Mesenchymal stem cell (in vitro differentiated cells and primary cell): ENCODE data around the gene THAP12.

Source experiments
- DNase-seq: peaks from one replicate; pipeline ENCODE4 v3.0.0-alpha.2; 2013
- H2AFZ ChIP-seq: one replicate; pipeline ENCODE4 v1.6.1; 2013; ENCODE audit warnings: low read depth, mild to moderate bottlenecking, control low read depth, inconsistent platforms, low read length, moderate library complexity
- H2AK5ac ChIP-seq: 2 replicates; pipeline ENCODE4 v1.6.1; 2013; ENCODE audit warnings: low read length, moderate library complexity, mild to moderate bottlenecking, inconsistent platforms; ENCODE audit not compliant: severe bottlenecking
- H2BK120ac ChIP-seq: one replicate; pipeline ENCODE4 v1.6.1; 2013; ENCODE audit warnings: low read depth, mild to moderate bottlenecking, inconsistent platforms, low read length, moderate library complexity
- H2BK12ac ChIP-seq, 2 experiments: one replicate each; pipeline ENCODE4 v1.6.1; 2013; ENCODE audit warnings: inconsistent platforms in 2 of 2, low read length in 2 of 2, mild to moderate bottlenecking in 2 of 2, moderate library complexity in 2 of 2, control low read depth in 1 of 2
- H2BK15ac ChIP-seq: one replicate; pipeline ENCODE4 v1.6.1; 2013; ENCODE audit warnings: mild to moderate bottlenecking, low read depth, inconsistent platforms; ENCODE audit not compliant: poor library complexity, severe bottlenecking
- H2BK5ac ChIP-seq: 2 replicates; pipeline ENCODE4 v1.6.1; 2013; ENCODE audit warnings: low read depth, mild to moderate bottlenecking, low read length, control low read depth, inconsistent platforms; ENCODE audit not compliant: poor library complexity, severe bottlenecking
- H3K14ac ChIP-seq, 2 experiments: one replicate each; pipeline ENCODE4 v1.6.1; 2013; ENCODE audit warnings: inconsistent platforms in 2 of 2, low read length in 2 of 2, control low read depth in 1 of 2, mild to moderate bottlenecking in 1 of 2, moderate library complexity in 1 of 2
- H3K18ac ChIP-seq, 2 experiments: one replicate each; pipeline ENCODE4 v1.6.1; 2013; ENCODE audit warnings: inconsistent platforms in 2 of 2, low read length in 2 of 2, control low read depth in 1 of 2, low read depth in 1 of 2, mild to moderate bottlenecking in 1 of 2
- H3K23ac ChIP-seq, 2 experiments: one replicate each; pipeline ENCODE4 v1.6.1; 2013; ENCODE audit warnings: inconsistent platforms in 2 of 2, low read length in 2 of 2, mild to moderate bottlenecking in 2 of 2, moderate library complexity in 2 of 2, control low read depth in 1 of 2
- H3K27ac ChIP-seq: 2 replicates; pipeline ENCODE4 v1.5.1; 2013; ENCODE audit warnings: mild to moderate bottlenecking, moderate library complexity, low read length, control low read depth, inconsistent platforms; ENCODE audit not compliant: poor library complexity, severe bottlenecking
- H3K27me3 ChIP-seq, 2 experiments: 2 replicates each; pipeline versions ENCODE4 v1.6.1 to v1.7.0; 2013; ENCODE audit warnings: low read length in 2 of 2, mild to moderate bottlenecking in 2 of 2, moderate library complexity in 2 of 2, control low read depth in 1 of 2, inconsistent platforms in 1 of 2; ENCODE audit not compliant: control insufficient read depth in 1 of 2, insufficient read depth in 1 of 2
- H3K36me3 ChIP-seq, 2 experiments: 2 replicates each; pipeline versions ENCODE4 v1.6.1 to v1.7.0; 2013; ENCODE audit warnings: low read length in 2 of 2, control low read depth in 1 of 2, inconsistent platforms in 1 of 2, low read depth in 1 of 2, mild to moderate bottlenecking in 1 of 2; ENCODE audit not compliant: insufficient read depth in 2 of 2, control insufficient read depth in 1 of 2
- H3K4ac ChIP-seq, 2 experiments: one replicate each; pipeline ENCODE4 v1.6.1; 2013; ENCODE audit warnings: inconsistent platforms in 2 of 2, low read length in 2 of 2, mild to moderate bottlenecking in 2 of 2, moderate library complexity in 2 of 2, control low read depth in 1 of 2, low read depth in 1 of 2
- H3K4me1 ChIP-seq: 2 replicates; pipeline ENCODE4 v1.6.1; 2013; ENCODE audit warnings: low read depth, low read length, control low read depth; ENCODE audit not compliant: control insufficient read depth, insufficient read depth
- H3K4me2 ChIP-seq: 2 replicates; pipeline ENCODE4 v1.6.1; 2013; ENCODE audit warnings: low read length, mild to moderate bottlenecking, inconsistent platforms; ENCODE audit not compliant: poor library complexity, severe bottlenecking
- H3K4me3 ChIP-seq, 2 experiments: 2 replicates each; pipeline versions ENCODE4 v1.5.1 to v1.7.0; 2013; ENCODE audit warnings: low read length in 2 of 2, mild to moderate bottlenecking in 2 of 2, control low read depth in 1 of 2, low read depth in 1 of 2; ENCODE audit not compliant: insufficient read depth in 1 of 2
- H3K79me1 ChIP-seq: replicated peaks from 2 replicates; pipeline ENCODE4 v1.6.1; 2013; ENCODE audit warnings: mild to moderate bottlenecking, control low read depth, low read length, inconsistent platforms; ENCODE audit not compliant: poor library complexity, severe bottlenecking
- H3K9ac ChIP-seq: 2 replicates; pipeline ENCODE4 v1.7.0; 2013; ENCODE audit warnings: mild to moderate bottlenecking, low read length, moderate library complexity
- H3K9me3 ChIP-seq: 2 replicates; pipeline ENCODE4 v1.7.0; 2013; ENCODE audit warnings: mild to moderate bottlenecking, low read length; ENCODE audit not compliant: control insufficient read depth
- H4K8ac ChIP-seq: one replicate; pipeline ENCODE4 v1.6.1; 2013; ENCODE audit warnings: inconsistent platforms, mild to moderate bottlenecking, low read length, moderate library complexity
- H4K91ac ChIP-seq: one replicate; pipeline ENCODE4 v1.6.1; 2013; ENCODE audit warnings: mild to moderate bottlenecking, low read length, inconsistent platforms
- WGBS: methylation state at CpG from one replicate; pipeline ENCODE4 v1.1.7; 2013; ENCODE audit warnings: mixed read lengths; 5-methylcytosine and 5-hydroxymethylcytosine counted together

THAP12 gene

GRCh38 chr11:76313271-76313670 is 67.7 kb downstream of the THAP12 start:
- H4K91ac ChIP-seq: no peak overlapping the region
- H2BK120ac ChIP-seq: no peak overlapping the region
- no peaks in the 10 kb centered on the region for H3K79me1 ChIP-seq
- H2BK15ac ChIP-seq: no peak overlapping the region
- H3K4ac ChIP-seq: no peak overlapping the region
- no peak overlapping the region for H3K18ac ChIP-seq
- H3K4me1 ChIP-seq: peaks cover 10% of the 10 kb centered on the region
- H2BK5ac ChIP-seq: no peak overlapping the region
- H3K27ac ChIP-seq: no peak overlapping the region
- no peak overlapping the region for H2BK12ac ChIP-seq
- H3K36me3 ChIP-seq: no peaks in the 10 kb centered on the region
- 85% methylated on average over 2 of the region's 3 CpGs for WGBS
- H3K27me3 ChIP-seq: peaks cover 37 to 67% of the 10 kb centered on the region in 2 experiments
- no peak overlapping the region for H3K14ac ChIP-seq
- H4K8ac ChIP-seq: no peak overlapping the region
- H3K9me3 ChIP-seq: no peaks in the 10 kb centered on the region
- H2AFZ ChIP-seq: no peak overlapping the region
- no peak overlapping the region for H3K4me3 ChIP-seq
- H3K4me2 ChIP-seq: no peak overlapping the region
- DNase-seq: no peak
- H3K9ac ChIP-seq: no peak overlapping the region
- H3K23ac ChIP-seq: no peak overlapping the region
- no peak overlapping the region for H2AK5ac ChIP-seq

DNA sequence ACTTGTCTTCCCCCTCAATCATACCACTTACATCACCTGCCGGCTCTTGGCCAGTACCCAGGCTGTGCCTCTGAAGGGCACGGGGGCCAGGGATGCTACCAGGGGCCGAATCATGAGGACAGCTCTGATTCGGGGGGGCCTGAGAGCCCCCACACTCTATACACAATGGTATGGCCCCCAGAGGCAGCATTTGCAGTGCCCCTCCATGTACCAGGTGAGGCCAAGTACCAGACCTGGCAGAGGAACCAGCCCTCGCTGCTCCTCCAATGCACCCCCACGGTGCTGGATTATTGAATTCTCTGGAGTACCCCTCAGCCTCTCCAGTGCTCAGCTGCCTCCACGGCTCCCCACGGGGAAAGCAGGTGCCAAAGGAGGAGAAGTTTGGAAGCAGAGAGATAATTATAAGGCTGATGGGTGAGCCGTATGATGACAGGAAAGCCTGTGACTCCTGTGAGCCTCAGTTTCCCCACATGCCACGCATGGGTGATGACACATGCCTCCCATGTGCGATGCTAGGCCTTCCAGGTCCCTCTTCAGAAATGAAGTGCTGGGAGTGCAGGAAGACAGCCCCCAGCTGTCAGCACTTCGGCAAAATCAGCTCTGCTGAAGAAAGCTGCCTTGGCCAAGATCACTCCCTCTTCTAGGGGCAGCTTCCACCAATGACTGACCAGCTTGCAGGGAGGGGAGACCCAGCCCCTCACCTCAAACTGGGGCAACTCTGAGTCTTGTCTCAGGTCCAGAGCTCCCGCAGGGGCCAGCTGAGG is 69.9 kb downstream of the THAP12 start:
- Histone ChIP-seq H3K9me3 (no peaks in the 10 kb centered on the region), H3K23ac (no peak overlapping the region), H3K27ac (no peak overlapping the region), H3K18ac (no peak overlapping the region), H3K14ac (no peak overlapping the region), H4K8ac (no peak overlapping the region), H3K79me1 (no peaks in the 10 kb centered on the region), H3K9ac (no peak overlapping the region), H2AK5ac (no peak overlapping the region), H3K4me3 (no peak overlapping the region), H4K91ac (no peak overlapping the region), H3K4me2 (no peak overlapping the region), H2BK12ac (no peak overlapping the region), H3K27me3 (peaks cover 25 to 77% of the 10 kb centered on the region in 2 experiments), H2BK15ac (no peak overlapping the region), H2BK120ac (no peak overlapping the region), H3K4me1 (peaks cover 10% of the 10 kb centered on the region), H2BK5ac (no peak overlapping the region), H3K36me3 (no peaks in the 10 kb centered on the region), H2AFZ (no peak overlapping the region), H3K4ac (no peak overlapping the region)
- no peak for DNase-seq
- 81% methylated on average over 13 of the region's 13 CpGs for WGBS

- H2BK120ac ChIP-seq: no peak overlapping the region
- no peak overlapping the region for H3K27ac ChIP-seq
- no peaks in the 10 kb centered on the region for H3K4me1 ChIP-seq
- no peak overlapping the region for H2BK15ac ChIP-seq
- no peak overlapping the region for H3K4ac ChIP-seq
- H3K27me3 ChIP-seq: peaks cover 31 to 85% of the 10 kb centered on the region in 2 experiments
- no peak overlapping the region for H3K23ac ChIP-seq
- H3K4me3 ChIP-seq: no peak overlapping the region
- H2AFZ ChIP-seq: no peak overlapping the region
- H3K18ac ChIP-seq: no peak overlapping the region
- no peak overlapping the region for H2BK12ac ChIP-seq
- no peak overlapping the region for H3K4me2 ChIP-seq
- 74% methylated on average over 6 of the region's 6 CpGs for WGBS
- no peaks in the 10 kb centered on the region for H3K79me1 ChIP-seq
- no peak overlapping the region for H2AK5ac ChIP-seq
- H4K91ac ChIP-seq: no peak overlapping the region
- no peak overlapping the region for H4K8ac ChIP-seq
- H2BK5ac ChIP-seq: no peak overlapping the region
- no peaks in the 10 kb centered on the region for H3K36me3 ChIP-seq
- H3K14ac ChIP-seq: no peak overlapping the region
- no peak overlapping the region for H3K9ac ChIP-seq
- H3K9me3 ChIP-seq: no peaks in the 10 kb centered on the region
- no peak for DNase-seq
Measured at GRCh38 chr11:76307978-76308747, 72.8 kb downstream of the THAP12 start.

- WGBS: 82% methylated on average over 8 of the region's 9 CpGs
- Histone ChIP-seq H2BK12ac (no peak overlapping the region), H3K4me2 (no peak overlapping the region), H4K91ac (no peak overlapping the region), H3K14ac (no peak overlapping the region), H3K79me1 (no peaks in the 10 kb centered on the region), H3K9me3 (no peaks in the 10 kb centered on the region), H3K4me1 (no peaks in the 10 kb centered on the region), H3K23ac (no peak overlapping the region), H3K18ac (no peak overlapping the region), H3K27me3 (peaks cover 39 to 85% of the 10 kb centered on the region in 2 experiments), H3K9ac (no peak overlapping the region), H2BK5ac (no peak overlapping the region), H3K4me3 (no peak overlapping the region), H3K36me3 (no peaks in the 10 kb centered on the region), H2BK15ac (no peak overlapping the region), H3K27ac (no peak overlapping the region), H4K8ac (no peak overlapping the region), H2AK5ac (no peak overlapping the region), H2BK120ac (no peak overlapping the region), H3K4ac (no peak overlapping the region), H2AFZ (no peak overlapping the region)
- no peak for DNase-seq
Measured at GRCh38 chr11:76307396-76307795, 73.5 kb downstream of the THAP12 start.
